ENCODE measurements around the gene CRIP1. TPM values are rescaled to one million over a fixed set of nuclear protein-coding genes. Genes with fewer than 3 reads are reported as not detected.

The CRIP1 gene
- polyA plus RNA-seq, 4 donors = 27.1 to 44.2 (median 36.0) TPM

DNA sequence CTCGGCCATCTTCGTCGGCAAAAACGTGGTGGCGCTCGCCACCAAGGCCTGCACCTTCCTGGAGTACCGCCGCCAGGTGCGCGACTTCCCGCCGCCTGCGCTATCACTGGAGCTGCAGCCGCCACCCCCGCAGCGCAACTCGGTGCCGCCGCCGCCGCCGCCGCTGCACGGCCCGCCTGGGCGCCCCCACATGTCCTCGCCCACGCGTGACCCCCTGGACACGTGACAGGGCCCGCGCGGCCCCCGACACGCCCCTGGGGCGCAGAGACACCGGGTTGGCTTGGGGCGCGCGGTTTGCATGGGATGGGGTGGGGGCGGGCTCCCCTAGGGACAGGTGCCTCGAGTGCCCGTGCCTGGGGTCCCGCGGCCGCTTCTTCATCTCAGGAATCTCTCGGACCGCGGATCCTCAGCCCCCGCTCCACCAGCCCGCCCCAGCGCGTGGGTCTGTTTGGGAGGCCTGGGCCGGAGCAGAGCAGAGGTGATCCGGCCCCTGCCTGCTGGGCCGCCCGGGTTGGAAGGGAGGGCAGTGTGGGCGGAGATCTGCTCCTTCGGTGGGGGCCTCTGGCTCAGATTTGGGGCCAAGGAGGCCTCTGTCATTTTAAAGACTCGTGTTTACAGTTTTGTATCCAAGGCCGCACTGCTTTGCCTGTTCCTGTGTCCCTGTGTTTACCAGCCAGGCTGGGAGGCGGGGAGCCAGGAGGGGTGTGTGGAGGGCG is 43.0 kb downstream of the CRIP1 start:
- DNase-seq (ENCODE audit: low read depth in 4 of 4, low spot score in 3 of 4) = no peak

- DNase-seq (ENCODE audit: low read depth in 4 of 4, low spot score in 3 of 4) = no peak
Observed at GRCh38 chr14:105530285-105531087, 43.8 kb downstream of the CRIP1 start.

GRCh38 chr14:105531088-105531893 is 44.6 kb downstream of the CRIP1 start:
- no peak for DNase-seq (ENCODE audit: low read depth in 4 of 4, low spot score in 3 of 4)

GRCh38 chr14:105531894-105532623 is 45.4 kb downstream of the CRIP1 start:
- no peak for DNase-seq (ENCODE audit: low read depth in 4 of 4, low spot score in 3 of 4)

- DNase-seq (ENCODE audit: low read depth in 4 of 4, low spot score in 3 of 4) = no peak
Observed at GRCh38 chr14:105532735-105533141, 46.1 kb downstream of the CRIP1 start.

- no peak for DNase-seq (ENCODE audit: low read depth in 4 of 4, low spot score in 3 of 4)
Observed at GRCh38 chr14:105533391-105533790, 46.7 kb downstream of the CRIP1 start.

DNA sequence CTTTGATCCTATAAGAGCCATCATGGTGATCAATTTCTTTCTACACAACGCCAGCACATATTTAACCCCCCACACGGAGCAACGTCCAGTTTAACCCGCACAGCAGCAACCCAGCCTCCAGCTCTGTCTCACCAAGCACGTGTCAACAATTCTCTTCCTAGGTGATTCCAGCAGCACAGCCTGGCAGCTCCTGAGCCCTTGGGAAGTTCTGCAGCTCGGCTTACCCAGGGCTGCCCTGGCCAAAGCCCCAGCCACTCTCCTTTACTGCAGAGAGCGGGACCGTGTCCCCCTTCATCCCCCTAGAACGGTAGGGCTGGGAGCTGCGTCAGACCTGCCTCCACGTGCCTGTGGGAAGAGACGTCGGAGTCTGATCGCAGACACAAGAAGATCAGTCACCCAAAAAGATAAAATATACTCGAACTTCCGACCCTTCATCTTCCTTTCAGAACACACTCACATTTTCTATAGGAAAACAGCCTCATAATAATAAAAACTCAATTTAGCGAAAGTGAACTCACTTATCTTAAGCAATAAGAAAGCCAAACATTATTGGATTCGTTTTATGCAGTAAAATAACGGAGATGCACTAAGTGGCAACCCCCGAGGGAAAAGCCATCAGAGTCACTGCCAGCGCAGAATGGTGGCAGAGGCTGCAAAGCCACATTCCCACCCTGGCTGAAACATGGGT is 47.3 kb downstream of the CRIP1 start:
- no peak for DNase-seq (ENCODE audit: low read depth in 4 of 4, low spot score in 3 of 4)

GRCh38 chr14:105534586-105534985 is 47.9 kb downstream of the CRIP1 start:
- no peak for DNase-seq (ENCODE audit: low read depth in 4 of 4, low spot score in 3 of 4)

DNA sequence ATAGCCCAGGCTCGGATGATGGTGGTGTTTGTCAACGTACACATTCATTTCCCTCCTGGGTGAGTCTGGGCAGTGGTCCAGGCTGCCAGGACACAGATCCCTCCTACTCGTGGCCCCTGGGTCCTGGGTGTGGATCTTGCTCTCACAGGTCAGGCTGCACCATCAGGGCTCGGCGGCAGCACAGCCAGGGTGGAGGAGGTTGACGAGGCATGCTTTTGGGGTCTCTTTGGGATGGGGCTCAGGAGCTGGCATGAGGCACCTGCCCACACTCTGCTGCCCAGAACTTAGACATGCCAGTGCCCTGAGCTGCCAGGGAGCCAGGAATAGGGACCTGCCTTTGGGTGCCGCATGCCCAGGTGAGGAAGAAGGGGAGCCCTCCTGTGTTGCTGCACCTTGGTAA is 49.4 kb downstream of the CRIP1 start:
- DNase-seq (ENCODE audit: low read depth in 4 of 4, low spot score in 3 of 4) = no peak

GRCh38 chr14:105536691-105537579 is 50.2 kb downstream of the CRIP1 start:
- no peak for DNase-seq (ENCODE audit: low read depth in 4 of 4, low spot score in 3 of 4)

DNA sequence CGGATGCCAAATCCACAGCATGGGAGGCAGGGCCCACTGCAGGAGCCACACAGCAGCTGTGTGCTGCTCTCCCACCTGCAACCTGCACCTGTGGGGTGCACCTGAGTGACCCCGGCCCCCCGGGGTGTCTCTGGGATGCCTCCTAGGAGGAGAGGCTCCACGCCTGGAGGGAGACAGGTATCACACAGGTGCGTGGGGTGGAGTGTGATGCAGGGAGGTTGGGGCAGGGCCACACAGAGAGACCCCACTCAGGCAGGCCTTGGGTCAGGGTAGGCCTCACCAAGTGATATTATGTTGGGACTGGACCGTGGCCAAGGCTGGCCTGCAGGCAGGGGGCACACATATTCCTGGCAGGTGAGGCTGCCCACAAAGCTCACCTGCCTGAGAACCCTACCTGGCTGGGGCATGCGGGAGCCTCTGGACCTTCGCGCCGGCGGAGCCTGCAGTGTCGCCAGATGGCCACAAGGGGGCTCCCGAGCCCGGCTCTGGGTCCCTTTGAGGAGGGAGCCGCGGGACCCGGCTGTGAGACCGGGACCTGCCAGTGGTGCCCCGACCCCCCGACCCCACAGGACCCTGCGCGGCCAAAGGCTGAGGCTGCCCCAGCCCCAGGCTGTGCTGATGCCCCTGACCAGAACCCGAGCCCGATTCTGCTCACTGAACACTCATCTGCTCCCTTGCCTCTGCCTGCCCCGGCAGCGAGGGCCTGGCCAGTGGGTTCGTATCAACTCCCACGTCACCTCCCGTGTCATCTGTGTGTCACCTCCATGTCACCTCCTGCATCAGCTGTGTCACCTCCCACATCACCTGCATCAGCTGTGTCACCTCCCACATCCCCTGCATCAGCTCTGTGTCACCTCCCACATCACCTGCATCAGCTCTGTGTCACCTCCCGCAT is 51.1 kb downstream of the CRIP1 start:
- DNase-seq (ENCODE audit: low read depth in 4 of 4, low spot score in 3 of 4) = no peak

Other genes starting within 250 kb of the CRIP1 start
- gene BTBD6, start 238.4 kb upstream of the CRIP1 start, polyA plus RNA-seq (ENCODE audit: insufficient read length in 4 of 4) = 10 to 100 TPM; 32.2 to 42.4 (median 37.6) TPM
- gene BRF1, start 185.9 kb upstream of the CRIP1 start, polyA plus RNA-seq (ENCODE audit: insufficient read length in 4 of 4) = 10 to 100 TPM; 27.1 to 34.1 (median 28.7) TPM
- 10 to 100 TPM; 59.3 to 72.4 (median 62.6) TPM for gene PACS2, start 172.1 kb upstream of the CRIP1 start, polyA plus RNA-seq (ENCODE audit: insufficient read length in 4 of 4)
- 1 to 10 TPM; 1.0 to 2.4 (median 1.9) TPM for gene TEX22, start 88.3 kb upstream of the CRIP1 start, polyA plus RNA-seq (ENCODE audit: insufficient read length in 4 of 4)
- gene MTA1, start 67.1 kb upstream of the CRIP1 start, polyA plus RNA-seq (ENCODE audit: insufficient read length in 4 of 4) = 100 to 1,000 TPM in 3 of 4 donors, 10 to 100 TPM in 1; 96.2 to 125 (median 106) TPM
- gene CRIP2, start 12.1 kb upstream of the CRIP1 start, polyA plus RNA-seq (ENCODE audit: insufficient read length in 4 of 4) = 100 to 1,000 TPM; 121 to 196 (median 128) TPM
- gene TEDC1, start 4.4 kb downstream of the CRIP1 start, polyA plus RNA-seq (ENCODE audit: insufficient read length in 4 of 4) = 10 to 100 TPM in 1 of 4 donors, 1 to 10 TPM in 3; 5.7 to 11.4 (median 7.1) TPM
- gene TMEM121, start 39.7 kb downstream of the CRIP1 start, polyA plus RNA-seq (ENCODE audit: insufficient read length in 4 of 4) = 1 to 10 TPM; 2.1 to 7.4 (median 2.6) TPM

All from right renal pelvis (tissue), 4 donors.